HG03025 (cell line): ENCODE data around the gene PDE11A.

Source experiments
- ATAC-seq: cut with Tn5 transposase; IDR thresholded peaks from one replicate; pipeline ENCODE4 v1.9.1; 2021; ENCODE audit warnings: mild to moderate bottlenecking, moderate library complexity; ENCODE audit not compliant: unreplicated experiment, low FRiP score

Gene PDE11A

DNA sequence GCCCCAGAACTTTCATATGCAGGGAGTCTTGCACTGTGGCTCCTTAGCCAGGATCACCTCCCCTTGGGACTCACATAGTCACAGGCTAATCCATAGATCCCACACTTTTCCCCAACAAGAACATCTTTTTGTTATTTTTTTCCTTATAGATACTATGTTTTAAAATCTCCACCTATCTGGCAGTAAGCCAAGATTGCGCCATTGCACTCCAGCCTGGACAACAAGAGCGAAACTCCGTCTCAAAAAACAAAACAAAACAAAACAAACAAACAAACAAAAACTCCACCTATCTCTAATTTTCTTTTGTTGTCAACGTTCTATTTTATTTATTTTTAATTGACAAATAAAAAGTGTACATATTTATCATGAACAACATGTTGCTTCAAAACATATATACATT lies 141.7 kb downstream of the PDE11A start:
- ATAC-seq: no peak

DNA sequence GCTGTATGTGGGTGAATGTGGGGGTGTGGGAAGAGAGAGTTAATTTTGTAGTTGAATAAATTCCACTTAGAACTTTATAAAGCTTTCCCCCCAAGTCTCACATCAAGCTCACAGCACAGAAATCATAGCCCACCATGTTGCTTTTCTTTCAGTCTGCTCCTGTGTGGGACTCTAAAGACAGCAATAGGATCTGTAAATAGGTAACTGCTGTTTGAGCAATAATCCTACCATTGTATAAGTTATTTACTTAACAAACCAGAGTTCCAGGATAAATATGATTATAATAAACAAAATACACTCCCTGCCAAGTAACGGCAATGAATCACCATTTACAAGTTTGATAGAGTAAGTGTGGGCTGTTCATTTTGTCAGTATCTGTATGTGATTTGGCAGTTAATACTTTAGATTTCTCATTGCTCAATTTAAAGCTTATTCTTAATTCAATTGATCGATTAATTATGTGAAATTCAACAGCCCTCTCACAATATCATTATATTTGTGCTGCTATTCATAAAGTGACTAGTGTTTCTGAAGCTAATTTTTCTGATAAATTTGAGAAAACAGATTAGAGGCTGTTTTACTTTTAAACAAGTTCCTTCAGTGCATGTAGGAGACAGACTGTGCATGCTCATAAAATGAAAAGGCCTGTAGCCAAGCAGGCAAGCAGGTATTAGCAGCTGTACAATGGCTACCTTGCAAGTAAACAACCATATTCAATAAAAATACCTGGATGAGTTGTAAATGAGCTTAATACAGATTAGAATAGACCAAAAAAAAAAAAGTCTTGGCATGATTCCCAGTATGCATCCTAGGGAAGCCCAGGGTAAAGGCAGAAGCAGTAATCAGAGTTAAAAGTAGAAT lies 142.7 kb downstream of the PDE11A start:
- no peak for ATAC-seq

DNA sequence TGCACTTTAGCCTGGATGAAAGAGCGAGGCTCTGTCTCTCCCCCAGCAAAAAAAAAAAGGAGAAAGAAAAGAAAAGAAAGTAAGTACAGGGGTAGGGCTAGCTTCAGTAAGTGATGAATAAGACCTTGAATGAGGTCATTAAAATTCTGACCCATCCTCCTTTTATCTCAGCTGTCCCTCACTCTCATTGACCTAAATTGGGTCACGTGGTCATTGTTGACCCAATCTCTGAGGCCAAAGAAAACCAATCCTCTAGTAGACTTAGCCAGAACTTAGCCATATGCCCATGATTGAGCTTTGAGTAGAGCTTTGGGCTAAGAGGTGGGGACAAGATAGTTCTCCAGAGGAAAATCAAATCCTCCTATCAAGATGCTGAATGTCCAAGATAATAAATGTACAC lies 149.3 kb downstream of the PDE11A start:
- no peak for ATAC-seq

DNA sequence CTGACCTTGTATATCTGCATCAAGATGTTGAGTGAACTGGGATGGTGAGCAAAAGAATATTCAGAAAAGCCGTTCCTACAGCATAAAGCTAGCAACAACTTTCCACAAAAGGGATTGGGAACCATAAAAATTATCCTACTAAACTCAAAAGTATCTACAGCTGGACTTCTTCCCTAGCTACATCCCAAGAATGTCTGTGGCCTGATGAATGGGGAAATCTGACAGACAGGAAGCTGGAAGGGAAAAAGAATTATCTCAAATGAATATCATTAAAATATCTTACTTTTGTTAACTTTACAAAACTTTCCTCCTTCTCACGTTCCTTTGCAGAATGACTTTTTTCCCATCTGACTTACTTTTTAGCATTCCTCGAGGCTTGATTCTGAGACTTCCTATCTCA lies 150.9 kb downstream of the PDE11A start:
- ATAC-seq: no peak

DNA sequence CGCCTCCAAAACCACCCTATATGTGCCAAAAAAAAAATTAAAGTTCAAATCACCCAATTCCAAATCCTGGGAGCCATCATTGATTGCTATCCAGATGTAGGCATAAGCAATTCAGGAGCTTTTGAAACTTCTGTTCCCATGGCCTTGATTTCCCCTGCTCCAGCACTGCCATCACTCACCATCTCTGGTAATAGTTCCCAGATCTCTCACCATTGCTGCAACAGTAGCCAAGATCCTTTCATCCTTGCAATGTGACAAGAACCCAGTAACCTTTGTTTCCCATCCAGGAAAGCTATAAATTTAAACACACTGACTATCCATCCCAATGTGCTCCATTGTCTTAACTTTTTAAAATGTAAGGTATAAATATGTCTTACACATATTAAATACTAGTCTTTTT lies 155.4 kb downstream of the PDE11A start:
- ATAC-seq: no peak

DNA sequence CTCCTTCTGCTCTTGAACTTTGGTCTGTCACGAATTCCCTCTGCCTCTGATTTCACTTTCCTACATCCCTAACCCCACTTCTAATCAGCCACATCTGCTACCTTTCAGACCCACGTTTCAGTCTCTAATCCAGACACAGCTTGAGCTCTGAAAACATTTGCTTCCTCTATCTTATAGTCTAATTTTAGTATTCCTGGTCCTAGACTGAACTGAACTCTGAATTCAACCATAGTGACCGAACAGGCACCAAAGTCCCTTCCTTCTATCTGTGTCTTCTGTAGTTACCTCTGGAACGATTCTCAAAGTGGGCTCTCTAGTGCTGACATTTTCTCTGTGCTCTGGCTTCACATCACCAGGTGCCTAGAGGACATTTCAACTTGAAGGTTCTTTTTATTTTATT lies 156.2 kb downstream of the PDE11A start:
- ATAC-seq: no peak

DNA sequence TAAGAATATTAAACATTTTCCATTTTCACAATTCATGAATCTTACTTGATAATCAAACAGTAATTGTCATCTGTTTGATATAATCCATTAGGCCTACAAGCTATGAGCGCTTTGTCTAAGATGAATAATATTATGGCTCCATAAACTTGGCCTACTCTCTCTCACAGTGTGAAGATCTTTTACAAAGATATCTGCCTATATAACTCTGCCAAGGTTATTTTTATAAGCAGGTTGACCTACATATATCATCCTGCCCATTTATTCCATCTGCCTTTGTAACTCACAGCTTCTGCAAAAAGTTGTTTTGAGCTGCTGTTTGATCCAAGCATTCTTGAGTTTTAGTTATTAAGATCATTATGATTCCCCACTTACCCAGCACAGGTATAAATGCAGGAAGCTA lies 158.3 kb downstream of the PDE11A start:
- ATAC-seq: no peak

DNA sequence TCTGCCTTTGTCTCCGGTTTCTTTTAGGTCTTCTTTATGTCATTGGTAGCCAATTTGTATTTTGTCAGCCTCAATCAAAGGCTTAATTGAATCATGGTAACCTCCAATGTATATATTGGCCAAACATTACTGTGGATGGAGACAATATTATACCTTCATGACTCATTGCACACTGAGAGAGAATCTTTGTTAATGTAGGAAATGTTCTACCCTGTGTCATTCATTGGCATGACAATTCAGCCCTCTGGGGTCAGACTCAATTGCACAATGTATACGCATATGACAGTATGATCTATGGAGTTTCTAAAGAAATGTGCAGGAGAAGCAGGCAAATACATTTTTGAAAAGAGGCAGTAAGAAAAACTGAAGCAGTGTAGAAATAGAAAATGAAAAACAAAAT lies 162.6 kb downstream of the PDE11A start:
- ATAC-seq: no peak

DNA sequence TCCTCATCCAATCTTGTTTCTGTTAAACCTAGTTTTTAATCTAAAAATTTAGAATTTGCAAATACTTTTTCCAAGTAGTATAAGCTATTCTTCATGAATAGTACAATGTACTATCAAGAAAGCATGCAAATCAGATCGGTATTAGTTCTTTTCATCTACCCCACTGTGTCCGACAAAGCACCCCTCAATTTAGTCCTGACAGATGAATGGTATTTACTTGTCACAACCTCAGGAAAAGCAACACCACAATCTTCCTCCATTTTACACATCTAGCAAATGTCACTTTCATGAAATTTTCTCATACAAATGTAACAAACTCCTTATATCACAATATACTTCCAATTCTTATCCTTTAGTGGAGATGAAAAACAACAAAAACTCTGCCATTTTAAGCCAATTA lies 163.8 kb downstream of the PDE11A start:
- ATAC-seq: no peak

DNA sequence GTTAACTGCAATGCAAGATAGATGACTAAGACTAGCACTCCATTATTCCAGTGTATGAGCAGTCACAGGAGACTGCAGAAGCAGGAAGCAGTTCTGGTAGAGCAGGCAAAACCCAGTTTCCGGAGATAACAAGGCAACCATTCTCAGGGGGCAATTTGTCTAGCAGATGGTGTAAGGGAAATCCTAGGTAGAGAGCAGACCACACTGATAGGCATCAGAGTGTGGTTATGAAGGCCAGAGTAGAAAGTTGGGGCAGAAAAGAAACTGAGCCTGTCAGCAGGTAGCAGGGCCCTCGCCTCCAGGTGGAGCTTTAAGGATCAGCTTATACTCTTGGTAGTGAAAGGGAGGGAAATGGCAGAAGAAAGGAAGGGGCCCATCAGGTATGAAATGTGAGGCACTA lies 164.4 kb downstream of the PDE11A start:
- ATAC-seq: no peak

DNA sequence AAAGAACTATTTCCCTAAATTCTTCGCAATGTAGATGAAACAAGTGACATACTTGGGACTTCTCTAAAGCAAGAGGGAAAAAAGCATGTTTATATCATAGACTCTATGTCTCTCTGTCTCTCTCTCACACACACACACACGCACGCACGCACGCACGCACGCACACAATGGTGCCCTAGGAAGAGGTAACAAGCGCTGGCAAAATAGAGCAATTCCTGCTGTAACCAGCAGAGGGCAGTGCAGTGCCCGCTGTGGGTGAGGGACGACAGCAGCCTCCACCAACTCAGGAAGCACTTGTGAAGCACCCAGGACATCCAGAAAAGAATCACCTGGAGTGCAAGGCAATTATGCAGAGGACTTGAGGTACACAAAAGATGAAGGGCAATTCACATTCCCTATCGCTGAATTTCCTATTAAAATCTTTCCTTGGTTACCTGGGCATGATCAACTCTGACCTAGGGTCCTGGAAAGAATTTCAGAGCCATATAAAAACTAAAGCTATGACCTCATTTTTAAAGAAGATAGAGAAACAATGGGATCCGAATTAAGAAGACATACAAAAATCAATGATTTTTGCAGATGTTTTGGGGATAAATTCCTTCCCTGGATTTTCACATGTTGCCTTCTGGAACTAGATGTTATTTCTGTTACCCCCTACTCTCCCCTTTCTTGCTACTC lies 166.4 kb downstream of the PDE11A start:
- ATAC-seq: peak; percentile 85

DNA sequence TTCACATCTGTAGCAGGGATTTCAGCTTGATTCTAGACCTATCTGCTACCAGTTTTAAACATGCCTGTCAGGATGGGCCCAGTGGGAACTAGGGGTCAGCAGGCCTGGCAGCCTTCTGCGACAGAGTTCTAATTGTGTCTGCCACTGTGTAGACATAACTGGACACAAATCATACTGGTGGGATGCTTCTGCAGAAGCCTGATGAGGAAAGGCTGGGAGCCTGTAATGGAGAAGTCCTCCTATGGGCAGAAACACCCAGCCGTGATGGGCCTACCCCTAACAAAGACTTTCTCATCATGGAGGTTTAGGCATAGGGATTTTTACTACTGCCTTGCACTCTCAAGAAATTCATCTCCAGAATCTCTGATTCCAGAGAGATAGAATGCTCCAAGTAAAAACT lies 166.9 kb downstream of the PDE11A start:
- ATAC-seq: peak; percentile 8

DNA sequence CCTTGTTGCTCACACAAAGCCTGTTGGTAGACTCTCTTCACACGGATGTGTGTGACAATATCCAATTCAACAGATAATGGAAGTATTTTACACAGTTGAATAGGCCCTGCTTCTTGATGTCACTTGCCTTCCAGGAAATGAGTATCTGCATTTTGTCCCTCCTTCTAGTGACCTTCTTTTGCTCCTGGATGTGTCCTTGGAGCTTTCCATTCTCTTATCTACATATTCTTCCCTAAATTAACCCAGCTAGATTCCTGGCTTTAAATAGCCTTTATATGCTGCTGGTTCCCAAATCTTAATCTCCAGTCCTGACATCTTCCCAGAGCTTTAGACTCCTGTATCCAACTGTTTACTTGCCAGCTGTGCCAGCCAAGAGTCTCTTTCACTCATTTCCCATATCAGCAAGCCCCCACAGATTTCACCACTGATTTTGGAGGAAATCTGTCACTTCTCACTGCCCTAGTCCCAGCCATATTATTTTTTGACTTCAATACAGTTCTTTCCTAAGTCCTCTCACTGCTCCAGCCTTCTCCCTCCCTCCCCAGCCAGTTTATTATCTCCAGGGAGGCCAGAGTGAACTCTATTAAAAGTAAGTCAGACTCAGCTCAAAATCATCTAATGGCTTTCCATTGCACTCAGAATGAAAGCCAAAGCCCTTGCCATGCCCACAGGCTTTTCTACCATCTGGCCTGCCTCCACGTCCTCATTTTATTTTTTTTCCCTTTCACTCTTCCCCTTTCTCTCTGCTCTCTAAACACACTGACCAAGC lies 170.0 kb downstream of the PDE11A start:
- ATAC-seq: no peak

DNA sequence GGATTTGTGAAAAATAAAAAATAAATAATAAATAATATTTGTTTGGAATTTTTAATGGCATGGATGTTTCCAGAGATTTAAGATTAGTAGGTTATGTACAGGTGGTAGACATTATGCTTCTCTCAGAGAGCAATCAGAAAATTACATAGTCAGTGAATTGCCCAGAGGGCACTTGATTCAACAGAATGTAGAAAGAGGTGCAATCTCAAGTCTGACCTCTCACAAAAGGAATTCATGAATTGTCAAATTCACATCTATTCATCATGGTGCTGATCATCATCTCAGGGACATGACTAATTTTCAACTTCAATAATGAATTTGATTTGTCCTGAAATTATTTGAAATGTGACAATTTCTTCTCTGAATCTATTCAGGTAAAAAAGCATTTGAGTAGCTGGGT lies 172.5 kb downstream of the PDE11A start:
- no peak for ATAC-seq

DNA sequence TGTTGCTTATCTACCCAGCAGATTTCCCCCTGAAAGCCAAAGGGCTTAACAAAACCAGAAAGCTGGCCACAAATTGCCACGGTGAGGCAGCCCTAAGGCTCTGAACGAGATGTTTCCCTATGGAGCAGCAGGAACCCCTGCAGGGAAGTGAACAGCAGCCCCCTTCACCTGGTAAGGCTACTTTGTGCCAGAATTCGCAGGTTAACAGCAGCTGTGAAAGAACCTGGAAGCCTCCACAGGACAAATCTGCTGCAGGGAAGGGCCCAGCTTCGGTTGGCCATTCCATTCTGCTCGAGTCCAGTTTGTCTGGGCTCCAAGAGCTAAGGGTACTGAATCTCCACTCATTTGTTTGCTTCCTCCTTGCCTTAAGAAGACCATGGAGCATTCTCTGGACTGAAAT lies 175.3 kb downstream of the PDE11A start:
- ATAC-seq: no peak

DNA sequence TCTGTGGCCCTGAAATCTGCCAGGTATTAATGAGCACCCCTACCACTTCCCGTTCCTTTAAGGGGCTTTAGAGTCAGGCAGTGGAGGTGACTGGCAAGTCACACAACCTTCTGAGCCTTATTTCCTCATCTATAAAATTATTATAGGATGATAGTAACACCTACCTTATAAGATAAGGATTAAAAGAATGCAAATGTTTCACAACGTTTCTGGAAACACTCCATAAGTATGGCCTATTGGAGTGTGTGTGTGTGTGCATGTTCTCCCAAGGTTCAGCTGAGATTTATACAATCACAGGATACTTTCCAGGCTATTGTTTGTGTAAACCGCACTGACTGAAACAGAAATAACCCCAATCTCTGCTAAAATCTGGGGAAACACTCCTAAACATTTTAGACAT lies 176.0 kb downstream of the PDE11A start:
- ATAC-seq: no peak

DNA sequence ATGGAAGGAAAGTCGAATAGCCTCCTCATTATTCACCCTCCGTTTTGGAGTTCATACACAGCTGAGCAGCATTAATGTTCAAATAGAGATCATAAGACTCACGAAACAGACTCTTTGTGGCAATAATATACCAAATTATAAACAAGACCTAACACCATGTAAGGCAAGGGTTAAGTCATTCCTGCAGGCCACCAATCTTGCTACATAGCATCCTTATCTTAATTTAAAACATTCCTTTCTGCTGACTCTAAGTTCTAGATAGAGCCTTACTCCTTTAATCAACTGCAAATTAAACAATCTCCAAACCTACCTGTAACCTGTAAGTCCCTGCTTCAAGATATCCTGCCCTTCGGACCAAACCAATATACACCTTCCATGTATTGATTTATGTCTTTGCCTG lies 178.0 kb downstream of the PDE11A start:
- ATAC-seq: no peak

DNA sequence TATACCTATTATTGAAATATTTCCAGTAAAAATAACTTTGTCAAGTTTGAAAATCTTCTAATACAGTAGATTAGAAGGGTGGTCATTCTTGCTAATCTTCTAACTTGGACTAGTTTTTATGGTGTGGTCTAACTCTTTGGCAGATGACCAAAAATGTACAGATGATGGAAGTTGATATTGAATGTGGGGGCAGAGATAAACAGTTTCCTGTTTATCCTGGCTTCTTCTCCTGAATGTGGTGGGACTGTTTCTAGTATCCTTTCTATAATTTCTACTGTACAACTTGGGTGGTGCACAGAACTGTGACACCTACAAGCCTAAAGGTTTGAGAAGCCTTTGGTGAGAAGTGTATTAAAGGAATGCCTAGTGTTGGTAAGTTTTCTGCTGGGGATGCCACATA lies 178.7 kb downstream of the PDE11A start:
- ATAC-seq: no peak

DNA sequence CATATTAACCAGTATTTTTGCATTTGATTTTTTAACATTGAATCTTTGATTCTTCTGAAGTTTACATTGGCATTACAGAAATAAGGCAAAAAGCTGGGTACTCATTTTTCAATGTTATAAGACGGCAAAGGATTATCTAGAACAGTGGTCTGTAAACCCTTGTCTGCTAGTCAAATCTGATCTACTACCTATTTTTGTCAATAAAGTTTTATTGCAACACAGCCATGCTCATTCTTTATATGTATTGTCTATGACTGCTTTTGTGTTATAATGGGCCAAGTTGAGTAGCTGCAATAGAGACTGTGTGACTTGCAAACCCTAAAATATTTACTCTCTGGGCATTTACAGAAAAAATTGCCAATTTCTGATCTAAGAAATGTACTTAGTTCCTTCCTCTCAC lies 181.0 kb downstream of the PDE11A start:
- ATAC-seq: no peak

DNA sequence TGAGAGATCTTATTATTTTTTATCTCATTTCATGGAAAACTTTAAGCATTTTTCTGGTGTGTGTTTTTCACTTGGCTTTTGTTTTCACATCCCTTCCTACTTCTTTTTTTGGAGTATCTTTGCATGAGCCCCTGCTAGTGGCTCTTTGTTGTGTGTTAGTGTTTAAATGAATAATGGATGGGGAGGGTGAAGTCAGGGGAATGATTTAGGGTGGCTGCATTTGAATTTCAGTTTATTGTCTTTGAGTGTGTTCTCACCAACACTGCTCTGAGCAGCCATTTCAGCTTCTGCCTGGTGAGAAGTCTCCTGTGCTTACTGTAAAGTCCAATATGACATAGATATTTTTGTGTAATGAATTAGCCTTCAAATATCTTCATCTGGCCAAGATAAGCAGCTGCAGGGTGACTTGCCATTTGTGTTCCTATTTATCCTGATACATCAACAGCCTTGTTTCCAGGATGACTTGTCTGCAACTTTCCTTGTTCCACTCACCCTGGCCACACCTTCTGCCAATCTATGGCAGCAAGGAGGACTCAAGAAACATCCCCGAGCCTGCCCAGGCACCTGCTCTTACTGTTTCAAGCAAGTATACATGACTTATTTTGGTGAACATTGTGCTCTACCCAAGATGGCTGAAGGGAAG lies 182.6 kb downstream of the PDE11A start:
- no peak for ATAC-seq

DNA sequence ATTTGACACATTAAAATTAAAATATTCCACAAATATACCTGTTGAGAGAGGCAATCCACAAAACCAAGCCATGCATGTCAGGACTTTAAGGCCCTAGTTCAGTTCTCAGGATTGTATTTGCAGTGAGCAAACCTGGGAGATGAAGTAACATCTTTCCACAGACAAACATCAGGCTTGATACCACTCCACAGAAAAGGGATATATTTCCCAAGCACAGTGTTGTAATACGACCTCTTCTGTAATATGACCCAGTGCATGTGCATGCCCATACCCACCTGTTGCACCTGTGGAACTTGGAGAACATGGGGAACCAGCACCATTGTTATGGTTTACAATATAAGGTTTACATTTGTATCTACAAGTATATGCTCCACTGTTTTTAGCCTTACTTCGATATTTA lies 184.0 kb downstream of the PDE11A start:
- no peak for ATAC-seq
